ENCODE measurements around the gene TNIK.

TNIK gene

DNA sequence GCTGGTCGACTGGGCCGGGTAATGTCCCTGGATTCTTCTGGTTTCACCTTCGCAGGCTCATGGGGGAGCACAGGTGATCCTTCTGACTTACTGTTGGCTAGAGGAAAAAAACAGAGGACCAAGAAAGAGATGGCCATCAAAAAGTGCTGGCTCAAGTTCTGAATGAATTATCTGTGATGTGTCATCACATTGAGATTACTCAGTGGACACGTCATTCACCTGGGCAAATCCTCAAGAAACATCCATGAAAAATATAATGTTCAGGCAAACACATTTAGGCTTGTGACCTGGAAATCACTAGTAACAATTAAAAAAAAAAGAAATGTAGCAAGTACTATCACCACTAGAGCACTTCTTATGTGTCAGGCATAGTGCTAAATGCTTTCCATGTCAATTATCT lies 352.1 kb downstream of the TNIK start:
- DNase-seq (ENCODE audit: low read depth) = no peak
- TF ChIP-seq, protein P1, sequence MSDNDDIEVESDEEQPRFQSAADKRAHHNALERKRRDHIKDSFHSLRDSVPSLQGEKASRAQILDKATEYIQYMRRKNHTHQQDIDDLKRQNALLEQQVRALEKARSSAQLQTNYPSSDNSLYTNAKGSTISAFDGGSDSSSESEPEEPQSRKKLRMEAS (IDR thresholded peaks at IDR 0.05; ENCODE audit: low read depth, low read length) = no peak
- TF ChIP-seq POLR2A (IDR thresholded peaks at IDR 0.05; ENCODE audit: extremely low read depth, insufficient read length) = no peak
- no peak for TF ChIP-seq MYC (IDR thresholded peaks at IDR 0.05; ENCODE audit: low read depth, low read length)
- TF ChIP-seq, protein P2, sequence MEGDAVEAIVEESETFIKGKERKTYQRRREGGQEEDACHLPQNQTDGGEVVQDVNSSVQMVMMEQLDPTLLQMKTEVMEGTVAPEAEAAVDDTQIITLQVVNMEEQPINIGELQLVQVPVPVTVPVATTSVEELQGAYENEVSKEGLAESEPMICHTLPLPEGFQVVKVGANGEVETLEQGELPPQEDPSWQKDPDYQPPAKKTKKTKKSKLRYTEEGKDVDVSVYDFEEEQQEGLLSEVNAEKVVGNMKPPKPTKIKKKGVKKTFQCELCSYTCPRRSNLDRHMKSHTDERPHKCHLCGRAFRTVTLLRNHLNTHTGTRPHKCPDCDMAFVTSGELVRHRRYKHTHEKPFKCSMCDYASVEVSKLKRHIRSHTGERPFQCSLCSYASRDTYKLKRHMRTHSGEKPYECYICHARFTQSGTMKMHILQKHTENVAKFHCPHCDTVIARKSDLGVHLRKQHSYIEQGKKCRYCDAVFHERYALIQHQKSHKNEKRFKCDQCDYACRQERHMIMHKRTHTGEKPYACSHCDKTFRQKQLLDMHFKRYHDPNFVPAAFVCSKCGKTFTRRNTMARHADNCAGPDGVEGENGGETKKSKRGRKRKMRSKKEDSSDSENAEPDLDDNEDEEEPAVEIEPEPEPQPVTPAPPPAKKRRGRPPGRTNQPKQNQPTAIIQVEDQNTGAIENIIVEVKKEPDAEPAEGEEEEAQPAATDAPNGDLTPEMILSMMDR (IDR thresholded peaks at IDR 0.05; ENCODE audit: low read depth, low read length) = no peak

DNA sequence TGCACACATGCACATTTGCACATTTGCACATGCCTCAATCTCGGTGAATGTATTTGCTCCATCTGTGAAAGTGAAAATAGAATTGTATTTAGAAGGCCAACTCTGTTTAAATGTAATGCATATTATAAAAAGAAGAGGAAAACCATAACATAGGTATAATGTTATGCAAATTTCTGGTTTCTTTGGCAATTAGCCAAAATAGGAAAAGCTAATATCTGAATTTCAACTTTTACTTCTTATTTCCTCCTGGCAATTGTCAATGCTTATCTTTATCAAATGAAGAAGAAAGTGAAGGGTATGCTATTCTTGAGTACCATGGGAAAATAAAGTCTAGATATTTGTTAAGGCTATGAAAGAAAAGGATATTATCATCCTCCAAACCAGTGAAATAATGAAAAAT lies 357.0 kb downstream of the TNIK start:
- TF ChIP-seq, protein P2 (IDR thresholded peaks at IDR 0.05; ENCODE audit: low read depth, low read length) = no peak
- TF ChIP-seq, protein P1 (IDR thresholded peaks at IDR 0.05; ENCODE audit: low read depth, low read length) = no peak
- no peak for TF ChIP-seq MYC (IDR thresholded peaks at IDR 0.05; ENCODE audit: low read depth, low read length)
- no peak for TF ChIP-seq POLR2A (IDR thresholded peaks at IDR 0.05; ENCODE audit: extremely low read depth, insufficient read length)
- H3K4me3 ChIP-seq (ENCODE audit: low read depth, low read length) = no peak overlapping the region
- no peak for DNase-seq (ENCODE audit: low read depth)

More for the DNA sequence above, 352.1 kb downstream of the TNIK start:
- no peak overlapping the region for H3K4me3 ChIP-seq (ENCODE audit: low read depth, low read length)

DNA sequence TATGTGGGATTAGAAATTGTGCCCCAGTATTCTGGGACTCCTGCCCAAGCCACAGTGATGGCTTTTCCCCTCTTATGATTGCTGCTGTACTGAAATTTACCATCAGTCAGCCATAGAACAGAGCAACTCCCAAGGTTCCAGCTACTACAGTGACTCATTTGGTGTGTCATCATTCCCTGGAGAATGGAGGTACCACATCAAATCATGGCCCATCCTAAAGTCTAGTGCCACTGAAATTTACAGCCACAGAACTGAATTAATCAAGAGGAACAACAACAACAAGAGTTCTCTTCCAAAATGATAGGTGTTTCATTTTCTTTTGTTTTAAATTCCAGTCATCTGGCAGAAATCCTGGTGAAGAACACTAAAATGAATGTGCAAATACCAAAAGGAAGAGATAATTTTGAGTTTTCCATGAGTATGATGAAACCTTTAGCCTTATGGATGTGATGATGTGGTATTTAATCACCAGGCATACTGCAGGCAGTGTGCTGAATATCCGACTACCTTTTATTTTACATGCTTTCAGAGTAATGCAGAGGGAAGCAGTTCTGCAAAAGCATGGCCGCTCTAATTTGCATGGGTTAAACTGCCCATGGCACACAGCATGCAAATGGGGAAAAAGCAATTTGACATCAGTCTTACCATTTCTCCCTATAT lies 358.1 kb downstream of the TNIK start:
- DNase-seq (ENCODE audit: low read depth) = peak; percentile 8
- TF ChIP-seq MYC (IDR thresholded peaks at IDR 0.05; ENCODE audit: low read depth, low read length) = no peak
- TF ChIP-seq, protein P1 (IDR thresholded peaks at IDR 0.05; ENCODE audit: low read depth, low read length) = no peak
- TF ChIP-seq, protein P2 (IDR thresholded peaks at IDR 0.05; ENCODE audit: low read depth, low read length) = no peak
- no peak for TF ChIP-seq POLR2A (IDR thresholded peaks at IDR 0.05; ENCODE audit: extremely low read depth, insufficient read length)
- H3K4me3 ChIP-seq (ENCODE audit: low read depth, low read length) = no peak overlapping the region

DNA sequence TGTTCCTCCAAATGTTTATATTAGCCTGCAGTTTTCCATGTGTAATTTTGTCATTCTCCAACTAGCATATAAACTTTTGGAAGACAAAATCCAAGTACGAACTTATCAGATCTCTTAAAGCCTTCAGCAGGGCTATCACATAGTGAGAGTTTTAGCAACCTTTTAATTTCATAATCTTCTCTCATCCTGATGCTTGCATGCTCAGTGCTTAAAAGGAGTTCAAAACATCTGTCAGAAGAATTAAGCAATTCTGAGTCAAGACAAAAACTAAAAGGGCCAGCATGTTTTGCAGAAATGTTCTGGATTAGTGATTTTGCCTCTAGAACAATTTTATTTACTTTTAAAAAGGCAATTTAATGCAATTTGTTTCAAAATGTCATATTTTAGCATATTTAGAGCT lies 360.3 kb downstream of the TNIK start:
- DNase-seq (ENCODE audit: low read depth) = no peak
- TF ChIP-seq POLR2A (IDR thresholded peaks at IDR 0.05; ENCODE audit: extremely low read depth, insufficient read length) = no peak
- H3K4me3 ChIP-seq (ENCODE audit: low read depth, low read length) = no peak overlapping the region

DNA sequence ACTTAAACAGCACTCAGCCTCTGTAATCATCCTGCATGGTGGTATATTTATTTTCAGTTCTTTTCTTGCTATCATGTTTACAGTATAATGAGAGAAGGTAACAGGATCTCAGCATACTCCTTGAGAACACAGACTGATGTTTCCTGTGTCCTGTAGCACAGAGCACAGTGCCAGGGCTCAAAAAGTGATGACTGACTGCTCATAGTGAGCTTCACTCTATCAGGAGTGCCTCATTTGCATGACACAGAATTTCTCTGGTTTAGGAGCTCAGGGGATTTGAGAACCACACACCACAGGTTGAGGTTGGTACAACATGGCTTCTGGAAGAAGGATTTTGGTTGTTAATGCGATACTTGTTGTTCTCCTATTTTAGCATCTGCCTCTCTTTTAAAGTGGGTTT lies 365.1 kb downstream of the TNIK start:
- no peak for DNase-seq (ENCODE audit: low read depth)
- H3K4me3 ChIP-seq (ENCODE audit: low read depth, low read length) = no peak overlapping the region
- no peak for TF ChIP-seq POLR2A (IDR thresholded peaks at IDR 0.05; ENCODE audit: extremely low read depth, insufficient read length)
- TF ChIP-seq, protein P1 (IDR thresholded peaks at IDR 0.05; ENCODE audit: low read depth, low read length) = no peak
- TF ChIP-seq MYC (IDR thresholded peaks at IDR 0.05; ENCODE audit: low read depth, low read length) = no peak
- TF ChIP-seq, protein P2 (IDR thresholded peaks at IDR 0.05; ENCODE audit: low read depth, low read length) = no peak

DNA sequence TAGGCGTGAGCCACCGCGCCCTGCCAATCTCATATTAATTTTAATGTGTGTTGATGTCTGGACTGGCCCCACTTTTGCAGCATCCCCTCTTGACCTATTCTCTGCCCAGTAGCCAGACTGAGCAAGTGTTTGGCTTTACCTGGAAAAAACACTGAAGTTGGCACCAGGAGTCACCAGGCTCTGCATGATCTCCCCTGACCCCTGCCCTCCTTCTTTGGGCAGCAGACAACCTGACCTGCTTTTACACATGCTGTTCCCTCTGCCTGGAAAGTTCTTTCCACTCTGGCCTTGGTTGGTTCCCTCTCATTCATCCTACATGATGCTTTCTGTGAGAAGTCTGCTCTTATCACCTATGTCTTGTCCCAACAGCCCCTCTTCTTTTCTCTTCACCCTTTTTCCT lies 365.8 kb downstream of the TNIK start:
- TF ChIP-seq, protein P2 (IDR thresholded peaks at IDR 0.05; ENCODE audit: low read depth, low read length) = no peak
- TF ChIP-seq MYC (IDR thresholded peaks at IDR 0.05; ENCODE audit: low read depth, low read length) (no peak), POLR2A (IDR thresholded peaks at IDR 0.05; ENCODE audit: extremely low read depth, insufficient read length) (no peak)
- TF ChIP-seq, protein P1 (IDR thresholded peaks at IDR 0.05; ENCODE audit: low read depth, low read length) = no peak
- no peak for DNase-seq (ENCODE audit: low read depth)
- H3K4me3 ChIP-seq (ENCODE audit: low read depth, low read length) = no peak overlapping the region

Measured in NB4 (cell line).